DMS153 (cell line): ENCODE measurements around the gene ACER3.
"Not testable (repeated sequence)": the region's sequence is repeated elsewhere in the genome, so short reads cannot be mapped to it uniquely, and the experiment has no call there.

Experiments
- DNase-seq: peaks from one replicate; lab custom pipeline; 2025; lab: John Stamatoyannopoulos, UW

ACER3 gene

GRCh38 chr11:76836613-76837291 lies 24.0 kb upstream of the ACER3 start:
- no peak for DNase-seq

- no peak for DNase-seq
These were observed 22.7 kb upstream of the ACER3 start for GRCh38 chr11:76837696-76838677.

- no peak for DNase-seq
These were observed 22.0 kb upstream of the ACER3 start for GRCh38 chr11:76838678-76839068.

- DNase-seq = no peak
These were observed 21.4 kb upstream of the ACER3 start for GRCh38 chr11:76839311-76839710.

- DNase-seq = no peak
These were observed 18.7 kb upstream of the ACER3 start for GRCh38 chr11:76841923-76842452.

GRCh38 chr11:76843907-76844306 lies 16.8 kb upstream of the ACER3 start:
- DNase-seq = no peak

GRCh38 chr11:76844511-76844910 lies 16.2 kb upstream of the ACER3 start:
- DNase-seq = no peak

- DNase-seq = no peak
These were observed 15.6 kb upstream of the ACER3 start for GRCh38 chr11:76845069-76845468.

GRCh38 chr11:76846441-76846840 lies 14.3 kb upstream of the ACER3 start:
- DNase-seq = no peak

- no peak for DNase-seq
These were observed 11.3 kb upstream of the ACER3 start for GRCh38 chr11:76849376-76849775.

GRCh38 chr11:76850130-76850529 lies 10.6 kb upstream of the ACER3 start:
- no peak for DNase-seq

GRCh38 chr11:76850815-76851214 lies 9.9 kb upstream of the ACER3 start:
- no peak for DNase-seq

- no peak for DNase-seq
These were observed 6.0 kb upstream of the ACER3 start for GRCh38 chr11:76854709-76855108.

GRCh38 chr11:76855670-76856069 lies 5.0 kb upstream of the ACER3 start:
- not testable (repeated sequence) for DNase-seq

GRCh38 chr11:76856106-76856505 lies 4.6 kb upstream of the ACER3 start:
- no peak for DNase-seq

- DNase-seq = no peak
These were observed 4.1 kb upstream of the ACER3 start for GRCh38 chr11:76856571-76856970.

GRCh38 chr11:76857781-76858410 lies 2.8 kb upstream of the ACER3 start:
- DNase-seq = no peak

- DNase-seq = no peak
These were observed 950 bp upstream of the ACER3 start for GRCh38 chr11:76859708-76860227.

- no peak for DNase-seq
These were observed 804 bp downstream of the ACER3 start for GRCh38 chr11:76861490-76861953.

GRCh38 chr11:76862794-76863193 lies 2.1 kb downstream of the ACER3 start:
- not testable (repeated sequence) for DNase-seq

- DNase-seq = no peak
These were observed 2.6 kb downstream of the ACER3 start for GRCh38 chr11:76863196-76863777.
